GM21576 (cell line): ENCODE data around the gene PTPRD.
"Not testable (repeated sequence)": the region's sequence is repeated elsewhere in the genome, so short reads cannot be mapped to it uniquely, and the experiment has no call there.

ENCODE experiments used
- ATAC-seq: cut with Tn5 transposase; IDR thresholded peaks from one replicate; pipeline ENCODE4 v1.9.1; 2021; ENCODE audit warnings: mild to moderate bottlenecking, moderate library complexity; ENCODE audit not compliant: unreplicated experiment

Gene PTPRD

GRCh38 chr9:8713811-8714165 is 1899.0 kb downstream of the PTPRD start:
- ATAC-seq, result no peak

DNA sequence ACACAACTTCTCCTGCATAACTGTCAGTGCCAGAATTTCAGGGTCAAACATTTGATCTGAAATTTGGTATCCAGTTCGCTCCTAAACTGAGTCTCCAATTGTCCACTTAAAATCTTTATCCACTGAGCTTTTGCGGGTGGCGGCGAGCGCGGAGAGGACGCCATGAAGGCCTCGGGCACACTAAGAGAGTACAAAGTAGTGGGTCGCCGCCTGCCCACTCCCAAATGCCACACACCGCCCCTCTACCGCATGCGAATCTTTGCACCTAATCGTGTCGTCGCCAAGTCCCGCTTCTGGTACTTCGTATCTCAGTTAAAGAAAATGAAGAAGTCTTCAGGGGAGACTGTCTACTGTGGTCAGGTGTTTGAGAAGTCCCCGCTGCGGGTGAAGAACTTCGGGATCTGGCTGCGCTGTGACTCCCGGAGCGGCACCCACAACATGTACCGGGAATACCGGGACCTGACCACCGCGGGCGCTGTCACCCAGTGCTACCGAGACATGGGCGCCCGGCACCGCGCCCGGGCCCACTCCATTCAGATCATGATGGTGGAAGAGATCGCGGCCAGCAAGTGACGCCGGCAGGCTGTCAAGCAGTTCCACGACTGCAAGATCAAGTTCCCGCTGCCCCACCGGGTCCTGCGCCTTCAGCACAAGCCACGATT is 1899.5 kb downstream of the PTPRD start:
- ATAC-seq, result no peak

GRCh38 chr9:8709731-8710130 is 1903.1 kb downstream of the PTPRD start:
- no peak for ATAC-seq

DNA sequence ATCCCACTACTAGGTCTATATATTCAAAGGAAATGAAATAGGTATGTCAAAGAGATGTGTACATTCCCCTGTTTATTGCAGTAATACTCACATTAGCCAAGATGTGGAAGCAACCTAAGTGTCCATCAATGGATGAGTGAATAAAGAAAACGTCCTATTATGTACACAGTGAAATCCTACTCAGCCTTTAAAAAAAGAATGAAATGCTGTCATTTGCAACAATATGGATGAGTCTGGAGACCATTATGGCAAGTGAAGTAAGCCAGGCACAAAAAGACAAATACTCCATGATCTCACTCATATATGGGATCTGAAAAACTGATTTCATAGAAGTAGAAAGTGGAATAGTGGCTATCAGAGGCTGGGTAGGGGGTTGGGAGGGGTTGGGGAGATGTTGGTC is 1904.1 kb downstream of the PTPRD start:
- ATAC-seq, result no peak

DNA sequence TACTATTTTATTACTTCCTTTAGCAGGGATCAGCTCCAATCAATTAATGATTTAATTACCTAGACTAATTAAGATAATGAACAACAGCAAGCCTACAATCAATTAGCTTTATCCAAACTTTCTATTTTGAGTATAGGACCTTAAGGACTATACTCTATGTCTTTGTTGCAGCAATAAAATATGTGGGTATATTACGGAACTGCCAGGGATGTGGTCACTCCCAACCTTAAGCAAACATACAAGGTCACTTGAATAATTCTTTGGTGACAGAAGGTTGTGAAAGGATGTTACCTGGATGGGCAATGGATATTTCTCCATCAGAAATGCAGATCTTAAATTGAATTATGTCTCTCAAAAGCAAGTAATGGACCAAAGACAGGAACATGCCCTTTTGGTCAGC is 1905.8 kb downstream of the PTPRD start:
- ATAC-seq, result no peak

- no peak for ATAC-seq
Observed at GRCh38 chr9:8706531-8706930, 1906.3 kb downstream of the PTPRD start.

- ATAC-seq, result no peak
Observed at GRCh38 chr9:8705861-8706260, 1906.9 kb downstream of the PTPRD start.

- no peak for ATAC-seq
Observed at GRCh38 chr9:8703904-8704303, 1908.9 kb downstream of the PTPRD start.

GRCh38 chr9:8701904-8702303 is 1910.9 kb downstream of the PTPRD start:
- ATAC-seq, result no peak

DNA sequence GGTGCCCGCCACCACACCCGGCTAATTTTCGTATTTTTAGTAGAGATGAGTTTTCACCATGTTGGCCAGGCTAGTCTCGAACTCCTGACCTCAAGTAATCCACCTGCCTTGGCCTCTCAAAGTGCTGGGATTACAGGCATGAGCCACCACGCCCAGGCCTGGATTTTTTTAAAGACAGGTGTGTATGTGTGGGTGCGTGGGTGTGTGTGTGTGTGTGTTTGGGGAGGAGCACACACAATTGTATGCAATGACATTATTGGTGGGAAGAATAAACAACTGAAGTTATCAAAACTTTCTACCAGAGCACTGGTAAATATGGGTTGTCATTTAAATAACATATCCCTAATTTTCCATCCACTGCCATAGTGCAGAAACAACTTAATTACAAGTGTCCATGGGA is 1915.2 kb downstream of the PTPRD start:
- not testable (repeated sequence) for ATAC-seq

- no peak for ATAC-seq
Observed at GRCh38 chr9:8696516-8696915, 1916.3 kb downstream of the PTPRD start.

DNA sequence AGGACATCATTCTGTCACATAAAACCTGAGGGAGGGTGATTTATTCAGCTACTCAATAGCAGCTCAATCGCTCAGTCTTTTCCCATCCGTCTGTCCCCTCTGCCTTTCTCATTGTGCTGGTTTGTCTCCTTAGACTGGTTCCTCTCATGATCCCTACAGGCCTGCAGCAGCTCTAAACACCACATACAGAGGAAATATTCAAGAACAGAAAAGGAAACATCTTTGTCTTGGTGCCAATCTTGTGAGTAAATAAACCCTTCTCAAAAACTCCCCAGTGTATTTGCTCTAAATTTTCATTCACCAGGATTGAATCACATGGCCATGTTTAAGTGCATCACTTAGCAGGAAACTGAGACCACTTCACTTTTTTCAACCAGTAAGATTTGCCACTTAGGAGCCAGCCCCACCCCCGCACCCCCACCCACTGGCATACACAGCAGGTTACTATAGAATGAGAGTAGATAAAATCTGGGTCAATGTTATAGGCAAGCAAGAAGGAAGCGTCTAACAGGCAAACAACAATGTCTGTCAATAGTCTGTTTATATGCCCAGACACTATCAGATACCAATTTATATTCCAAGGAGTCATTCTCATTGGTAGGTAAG is 1917.7 kb downstream of the PTPRD start:
- no peak for ATAC-seq

DNA sequence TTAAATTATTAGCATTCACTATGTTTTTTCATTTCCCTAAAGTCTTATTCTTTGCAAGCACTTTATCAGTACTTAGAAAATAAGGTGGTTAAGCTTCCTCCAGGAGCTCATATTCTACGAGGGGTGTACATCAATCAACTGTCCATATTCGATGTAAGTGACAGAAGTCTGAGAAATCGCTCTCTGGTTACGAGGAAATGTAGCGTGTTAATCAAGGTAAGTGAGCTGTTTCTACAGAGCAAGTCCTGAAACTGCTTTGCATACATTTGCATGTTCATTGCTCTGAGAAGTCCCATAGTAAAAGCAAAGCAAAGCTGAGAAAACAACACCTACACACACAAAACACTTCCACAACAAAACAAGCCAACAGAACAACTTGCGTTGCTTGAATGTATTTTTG is 1919.3 kb downstream of the PTPRD start:
- no peak for ATAC-seq

DNA sequence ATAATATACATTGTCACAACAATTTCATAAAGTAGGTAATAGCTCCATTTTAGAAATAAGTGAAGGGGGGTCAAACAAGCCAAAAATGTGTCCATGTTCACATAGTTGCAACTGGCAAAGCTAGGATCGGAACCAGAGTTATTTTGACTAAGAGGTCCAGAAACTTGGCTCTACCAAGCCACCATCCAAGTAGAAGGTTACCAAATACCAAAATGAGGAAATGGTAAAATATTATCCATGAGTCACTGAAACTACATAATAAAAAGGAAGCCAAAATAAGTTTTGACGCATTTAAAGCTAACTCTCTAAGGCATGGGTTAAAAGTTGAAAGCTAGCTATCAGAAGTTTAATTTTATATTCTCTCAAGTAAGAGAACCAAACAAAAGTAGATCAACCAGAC is 1926.3 kb downstream of the PTPRD start:
- ATAC-seq, result no peak

DNA sequence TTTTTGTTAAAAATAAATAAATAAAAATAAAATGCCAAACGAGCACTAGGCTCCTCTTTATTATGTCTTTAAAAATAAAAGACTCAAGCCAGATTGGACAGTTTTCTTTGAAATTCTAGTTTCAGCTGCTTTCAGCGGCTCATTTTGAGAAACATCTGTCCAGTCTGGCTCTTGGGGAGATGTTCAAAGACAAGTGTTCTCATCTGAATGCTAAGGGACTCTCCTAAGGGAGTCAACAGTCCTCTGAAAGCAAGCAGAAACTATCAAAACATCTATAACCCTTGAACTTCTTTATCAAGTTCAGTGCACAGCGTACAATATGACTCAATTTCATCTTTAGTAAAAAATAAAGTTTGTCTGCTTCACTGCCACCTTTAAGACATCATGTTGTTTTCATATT is 1927.0 kb downstream of the PTPRD start:
- ATAC-seq, result no peak

GRCh38 chr9:8684978-8685708 is 1927.7 kb downstream of the PTPRD start:
- no peak for ATAC-seq

GRCh38 chr9:8683496-8683895 is 1929.3 kb downstream of the PTPRD start:
- no peak for ATAC-seq

GRCh38 chr9:8680658-8681057 is 1932.1 kb downstream of the PTPRD start:
- no peak for ATAC-seq

DNA sequence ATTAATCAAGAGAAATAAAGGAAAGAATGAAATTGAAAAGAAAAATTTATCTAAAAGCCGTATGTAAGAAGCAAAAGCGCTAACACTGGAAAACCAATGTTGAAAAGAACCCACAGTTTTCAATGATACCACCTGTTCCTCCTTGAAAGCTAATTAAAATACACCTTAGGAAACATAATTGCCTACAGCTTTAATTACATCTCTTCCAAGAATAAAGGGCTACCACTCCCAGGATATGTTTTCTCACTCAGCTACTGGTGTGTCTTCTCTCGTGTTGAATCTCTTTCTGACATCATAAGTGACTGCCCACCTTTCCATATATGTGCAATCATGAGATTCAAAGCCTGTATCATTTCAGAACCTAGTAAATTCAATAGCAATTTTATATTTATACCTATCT is 1932.6 kb downstream of the PTPRD start:
- no peak for ATAC-seq

GRCh38 chr9:8679371-8679822 is 1933.4 kb downstream of the PTPRD start:
- ATAC-seq, result no peak

- ATAC-seq, result no peak
Observed at GRCh38 chr9:8677741-8678140, 1935.1 kb downstream of the PTPRD start.

GRCh38 chr9:8674536-8674935 is 1938.3 kb downstream of the PTPRD start:
- no peak for ATAC-seq
